A673 (cell line): Measurements from ENCODE around the gene IGF2. TPM values are rescaled to one million over a fixed set of nuclear protein-coding genes. Genes with fewer than 3 reads are reported as not detected.

Experiments
- BruUV-seq: library from RNA; stranded (reverse); fragments of 400-500 nt; replicated peaks from 2 replicates; lab custom pipeline; 2021; lab: Mats Ljungman, UMichigan
- CTCF ChIA-PET: fragments of 300-600 bp; sonication (Branson Sonifier 250); formaldehyde crosslinking; loops from one replicate; lab custom pipeline; 2022; ENCODE audit warnings: antibody characterized with exemption; lab: Charles Lee
- POLR2A ChIA-PET: fragments of 300-600 bp; sonication (Branson Sonifier 250); formaldehyde crosslinking; loops from one replicate; lab custom pipeline; 2022; ENCODE audit warnings: antibody characterized with exemption; ENCODE audit not compliant: low non-redundant PET; lab: Charles Lee
- DNase-seq: peaks from one replicate; pipeline ENCODE4 v3.0.0-alpha.2; 2015; ENCODE audit warnings: low spot score
- H3K27ac ChIP-seq: fragments of 200-600 bp; sonication (generic); 2 replicates; pipeline ENCODE4 v1.5.1; 2016; ENCODE audit warnings: mixed run types, low read depth, mild to moderate bottlenecking, mixed read lengths, antibody characterized with exemption, low read length; ENCODE audit not compliant: poor library complexity, severe bottlenecking
- H3K27me3 ChIP-seq: fragments of 200-600 bp; sonication (generic); replicated peaks from 2 replicates; pipeline ENCODE4 v1.6.1; 2017; ENCODE audit warnings: mixed run types, low read depth, mild to moderate bottlenecking, mixed read lengths, antibody characterized with exemption, low read length; ENCODE audit not compliant: insufficient read depth, poor library complexity
- H3K36me3 ChIP-seq: fragments of 200-600 bp; sonication (generic); 2 replicates; pipeline ENCODE4 v1.6.1; 2016; ENCODE audit warnings: mixed run types, mild to moderate bottlenecking, mixed read lengths, antibody characterized with exemption, low read length; ENCODE audit not compliant: insufficient read depth, poor library complexity, severe bottlenecking
- H3K4me1 ChIP-seq: fragments of 200-600 bp; sonication (generic); 2 replicates; pipeline ENCODE4 v1.6.1; 2017; ENCODE audit warnings: mixed run types, mild to moderate bottlenecking, mixed read lengths, antibody characterized with exemption, low read length; ENCODE audit not compliant: insufficient read depth, poor library complexity, severe bottlenecking
- H3K4me3 ChIP-seq: fragments of 200-600 bp; sonication (generic); 2 replicates; pipeline ENCODE4 v1.5.1; 2016; ENCODE audit warnings: low read depth, mixed run types, mild to moderate bottlenecking, mixed read lengths, low read length; ENCODE audit not compliant: poor library complexity, severe bottlenecking
- H3K9me3 ChIP-seq: fragments of 200-600 bp; sonication (generic); 2 replicates; pipeline ENCODE4 v1.6.1; 2016; ENCODE audit warnings: mixed run types, low read depth, mild to moderate bottlenecking, mixed read lengths, antibody characterized with exemption, low read length; ENCODE audit not compliant: poor library complexity, severe bottlenecking
- CTCF ChIP-seq: fragments of 300-800, 200-600 bp; sonication (generic); conservative IDR thresholded peaks from 2 replicates; pipeline ENCODE4 v1.5.1; 2017; ENCODE audit warnings: low read depth, mild to moderate bottlenecking, antibody characterized with exemption, low read length, moderate library complexity, mixed read lengths
- EZH2 ChIP-seq: fragments of 200-600 bp; sonication (generic); IDR thresholded peaks from 2 replicates; pipeline ENCODE4 v1.6.1; 2017; ENCODE audit warnings: borderline replicate concordance, low read depth, mild to moderate bottlenecking, mixed read lengths, antibody characterized with exemption, low read length; ENCODE audit not compliant: poor library complexity, severe bottlenecking
- intact Hi-C: fragments of 100-400 bp; cut with micrococcal nuclease; formaldehyde crosslinking; loops from one replicate; pipeline ENCODE4 v1.10.0; 2022; ENCODE audit not compliant: unreplicated experiment
- total RNA-seq: library from RNA; stranded (reverse); gene quantifications from 2 replicates; pipeline ENCODE4 v1.2.3, GENCODE V29; 2021

Gene IGF2
- total RNA-seq, 1 experiment from 2014 or later, result 0.17 TPM

GRCh38 chr11:2098691-2099515 is 40.3 kb downstream of the IGF2 start:
- Histone ChIP-seq H3K27ac (no peak overlapping the region), H3K4me1 (no peaks in the 10 kb centered on the region)

GRCh38 chr11:2097998-2098690 is 41.0 kb downstream of the IGF2 start:
- H3K4me3 ChIP-seq, result no peak overlapping the region
- H3K36me3 ChIP-seq, result no peaks in the 10 kb centered on the region
- CTCF ChIA-PET, result no interaction called here
- no peaks in the 10 kb centered on the region for H3K27me3 ChIP-seq
- H3K27ac ChIP-seq, result no peak overlapping the region
- POLR2A ChIA-PET, result no interaction called here
- no peaks in the 10 kb centered on the region for H3K9me3 ChIP-seq
- no TSS peak for BruUV-seq
- TF ChIP-seq EZH2 (no peak), CTCF (no peak)
- DNase-seq, result no peak
- intact Hi-C loops, result no loop called here
- H3K4me1 ChIP-seq, result no peaks in the 10 kb centered on the region

More at GRCh38 chr11:2098691-2099515, 40.3 kb downstream of the IGF2 start:
- no peak for DNase-seq
- POLR2A ChIA-PET, result interaction anchor here (0.6 kb wide), 1 partner anchor 787 kb away, joined by 5 read pairs; no protein-coding TSS in a partner anchor
- no TSS peak for BruUV-seq
- intact Hi-C loops, result no loop called here
- CTCF ChIA-PET, result no interaction called here
- Histone ChIP-seq H3K9me3 (no peaks in the 10 kb centered on the region), H3K4me3 (no peak overlapping the region), H3K36me3 (no peaks in the 10 kb centered on the region), H3K27me3 (no peaks in the 10 kb centered on the region)
- TF ChIP-seq EZH2 (no peak), CTCF (no peak)

- POLR2A ChIA-PET, result no interaction called here
- TF ChIP-seq CTCF, result no peak
- TF ChIP-seq EZH2, result no peak
- no peak overlapping the region for H3K27ac ChIP-seq
- no TSS peak for BruUV-seq
- no peak for DNase-seq
- H3K4me3 ChIP-seq, result no peak overlapping the region
- no peaks in the 10 kb centered on the region for H3K9me3 ChIP-seq
- no peaks in the 10 kb centered on the region for H3K27me3 ChIP-seq
- CTCF ChIA-PET, result no interaction called here
- H3K36me3 ChIP-seq, result no peaks in the 10 kb centered on the region
- H3K4me1 ChIP-seq, result no peaks in the 10 kb centered on the region
- intact Hi-C loops, result no loop called here
These were observed 41.7 kb downstream of the IGF2 start for GRCh38 chr11:2097356-2097997.
